ENCODE measurements around the gene MADD.

GRCh38 chr11:47254386-47254785 lies 15.5 kb upstream of the MADD start:
- TF ChIP-seq CTCF (IDR thresholded peaks at IDR 0.05) (no peak), POLR2A (IDR thresholded peaks at IDR 0.05) (no peak)

Data from thyroid gland (tissue), 4 donors.